SK-N-SH treated with all-trans-retinoic acid at 6 μM for 48 hours (cell line): ENCODE measurements around the gene IL20RB.

Experiments
- ATAC-seq: fragments of 200-7000 bp; cut with Tn5 transposase; 3 replicates; pipeline ENCODE4 v1.9.1; 2020; ENCODE audit warnings: mild to moderate bottlenecking, moderate library complexity
- ARNTL ChIP-seq: fragments of 450-650 bp; formaldehyde crosslinking; IDR thresholded peaks from 2 replicates; pipeline ENCODE4 v1.5.0; 2020; ENCODE audit warnings: low read depth, mild to moderate bottlenecking, moderate library complexity, borderline replicate concordance
- BACH2 ChIP-seq: fragments of 250-450 bp; sonication (Bioruptor Pico); IDR thresholded peaks from 2 replicates; pipeline ENCODE4 v1.9.0; 2021; ENCODE audit warnings: mild to moderate bottlenecking, borderline replicate concordance
- CSDC2 ChIP-seq: fragments of 250-450 bp; sonication (Bioruptor Pico); IDR thresholded peaks from 2 replicates; pipeline ENCODE4 v1.5.0; 2020; ENCODE audit warnings: mild to moderate bottlenecking, moderate library complexity
- ESRRG ChIP-seq: fragments of 250-450 bp; sonication (Bioruptor Pico); IDR thresholded peaks from 2 replicates; pipeline ENCODE4 v1.6.1; 2021; ENCODE audit warnings: mild to moderate bottlenecking
- GLIS3 ChIP-seq: fragments of 250-450 bp; sonication (Bioruptor Pico); IDR thresholded peaks from 2 replicates; pipeline ENCODE4 v1.5.0; 2020; ENCODE audit warnings: mild to moderate bottlenecking, moderate library complexity
- ISL1 ChIP-seq: fragments of 250-450 bp; sonication (Bioruptor Pico); IDR thresholded peaks from 2 replicates; pipeline ENCODE4 v2.1.2; 2022; ENCODE audit warnings: mild to moderate bottlenecking, moderate library complexity
- OSR1 ChIP-seq: fragments of 250-450 bp; sonication (Bioruptor Pico); IDR thresholded peaks from 2 replicates; pipeline ENCODE4 v1.8.0; 2022; ENCODE audit warnings: moderate library complexity, mild to moderate bottlenecking, inconsistent platforms
- PPARA ChIP-seq: fragments of 250-450 bp; sonication (Bioruptor Pico); IDR thresholded peaks from 2 replicates; pipeline ENCODE4 v1.5.0; 2020; ENCODE audit warnings: mild to moderate bottlenecking, borderline replicate concordance
- RARB ChIP-seq: fragments of 250-450 bp; sonication (Bioruptor Pico); IDR thresholded peaks from 2 replicates; pipeline ENCODE4 v1.8.0; 2021; ENCODE audit warnings: mild to moderate bottlenecking, moderate library complexity
- TCF4 ChIP-seq: fragments of 250-450 bp; sonication (Bioruptor Pico); IDR thresholded peaks from 2 replicates; pipeline ENCODE4 v1.8.0; 2021; ENCODE audit warnings: mild to moderate bottlenecking, moderate library complexity, borderline replicate concordance
- TOX ChIP-seq: fragments of 250-450 bp; sonication (Bioruptor Pico); IDR thresholded peaks from 2 replicates; pipeline ENCODE4 v1.8.0; 2021; ENCODE audit warnings: mild to moderate bottlenecking, moderate library complexity, borderline replicate concordance
- ZC3H10 ChIP-seq: fragments of 250-450 bp; sonication (Bioruptor Pico); IDR thresholded peaks from 2 replicates; pipeline ENCODE4 v1.5.1; 2021; ENCODE audit warnings: mild to moderate bottlenecking, moderate library complexity
- ZFP3 ChIP-seq: fragments of 250-450 bp; sonication (Bioruptor Pico); IDR thresholded peaks from 2 replicates; pipeline ENCODE4 v1.5.0; 2020; ENCODE audit warnings: mild to moderate bottlenecking, moderate library complexity
- ZFP30 ChIP-seq: fragments of 450-650 bp; formaldehyde crosslinking; IDR thresholded peaks from 2 replicates; pipeline ENCODE4 v1.5.0; 2022; ENCODE audit warnings: mild to moderate bottlenecking, moderate library complexity
- ZNF70 ChIP-seq: fragments of 450-650 bp; formaldehyde crosslinking; IDR thresholded peaks from 2 replicates; pipeline ENCODE4 v1.5.0; 2020; ENCODE audit warnings: mild to moderate bottlenecking, moderate library complexity
- ZNF8 ChIP-seq: fragments of 450-650 bp; formaldehyde crosslinking; IDR thresholded peaks from 2 replicates; pipeline ENCODE4 v1.5.0; 2020; ENCODE audit warnings: mild to moderate bottlenecking, moderate library complexity
- TF ChIP-seq, protein P1 (sequence below): fragments of 250-450 bp; sonication (Bioruptor Pico); IDR thresholded peaks from 2 replicates; pipeline ENCODE4 v1.5.1; 2021; ENCODE audit warnings: mild to moderate bottlenecking, moderate library complexity
- TF ChIP-seq, protein P2 (sequence below): fragments of 250-450 bp; sonication (Bioruptor Pico); IDR thresholded peaks from 2 replicates; pipeline ENCODE4 v1.5.1; 2020; ENCODE audit warnings: low read depth, mild to moderate bottlenecking, moderate library complexity
- TF ChIP-seq, protein P3 (sequence below): fragments of 250-450 bp; sonication (Bioruptor Pico); IDR thresholded peaks from 2 replicates; pipeline ENCODE4 v1.5.0; 2020; ENCODE audit warnings: mild to moderate bottlenecking, moderate library complexity
- TF ChIP-seq, protein P4 (sequence below): fragments of 250-450 bp; sonication (Bioruptor Pico); IDR thresholded peaks from 2 replicates; pipeline ENCODE4 v1.8.0; 2020; ENCODE audit warnings: mild to moderate bottlenecking, moderate library complexity, borderline replicate concordance
- TF ChIP-seq, protein P5 (sequence below): fragments of 250-450 bp; sonication (Bioruptor Pico); IDR thresholded peaks from 2 replicates; pipeline ENCODE4 v1.8.0; 2021; ENCODE audit warnings: low read depth, mild to moderate bottlenecking, moderate library complexity, borderline replicate concordance

The IL20RB gene

DNA sequence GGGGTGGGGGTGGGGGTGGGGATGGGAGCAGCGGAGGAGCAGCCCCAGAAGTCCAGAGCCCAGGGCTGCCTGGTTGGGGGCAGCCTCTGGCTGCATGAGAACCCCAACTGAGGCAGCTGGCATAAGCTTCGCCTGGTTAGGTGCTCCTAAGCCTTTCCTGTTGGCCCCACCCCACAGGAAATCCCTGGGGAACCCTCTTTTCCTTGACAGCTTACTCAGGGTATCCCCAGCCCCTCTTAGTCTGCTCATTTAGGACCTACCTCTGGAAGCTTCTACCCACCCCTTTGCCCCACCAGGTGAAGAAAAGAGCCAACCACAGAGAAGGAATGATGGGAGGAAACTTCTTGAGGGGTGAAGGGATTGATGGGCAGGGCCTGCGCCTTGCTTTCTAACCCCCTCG, 53.4 kb downstream of the IL20RB start:
- no peak for TF ChIP-seq RARB (CRISPR knock-in tag)
- TF ChIP-seq ZC3H10 (CRISPR knock-in tag), result no peak
- TF ChIP-seq ZNF8, result no peak
- TF ChIP-seq TCF4 (CRISPR knock-in tag), result no peak
- TF ChIP-seq, protein P1, sequence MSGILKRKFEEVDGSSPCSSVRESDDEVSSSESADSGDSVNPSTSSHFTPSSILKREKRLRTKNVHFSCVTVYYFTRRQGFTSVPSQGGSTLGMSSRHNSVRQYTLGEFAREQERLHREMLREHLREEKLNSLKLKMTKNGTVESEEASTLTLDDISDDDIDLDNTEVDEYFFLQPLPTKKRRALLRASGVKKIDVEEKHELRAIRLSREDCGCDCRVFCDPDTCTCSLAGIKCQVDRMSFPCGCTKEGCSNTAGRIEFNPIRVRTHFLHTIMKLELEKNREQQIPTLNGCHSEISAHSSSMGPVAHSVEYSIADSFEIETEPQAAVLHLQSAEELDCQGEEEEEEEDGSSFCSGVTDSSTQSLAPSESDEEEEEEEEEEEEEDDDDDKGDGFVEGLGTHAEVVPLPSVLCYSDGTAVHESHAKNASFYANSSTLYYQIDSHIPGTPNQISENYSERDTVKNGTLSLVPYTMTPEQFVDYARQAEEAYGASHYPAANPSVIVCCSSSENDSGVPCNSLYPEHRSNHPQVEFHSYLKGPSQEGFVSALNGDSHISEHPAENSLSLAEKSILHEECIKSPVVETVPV (CRISPR knock-in tag), result no peak
- TF ChIP-seq, protein P2, sequence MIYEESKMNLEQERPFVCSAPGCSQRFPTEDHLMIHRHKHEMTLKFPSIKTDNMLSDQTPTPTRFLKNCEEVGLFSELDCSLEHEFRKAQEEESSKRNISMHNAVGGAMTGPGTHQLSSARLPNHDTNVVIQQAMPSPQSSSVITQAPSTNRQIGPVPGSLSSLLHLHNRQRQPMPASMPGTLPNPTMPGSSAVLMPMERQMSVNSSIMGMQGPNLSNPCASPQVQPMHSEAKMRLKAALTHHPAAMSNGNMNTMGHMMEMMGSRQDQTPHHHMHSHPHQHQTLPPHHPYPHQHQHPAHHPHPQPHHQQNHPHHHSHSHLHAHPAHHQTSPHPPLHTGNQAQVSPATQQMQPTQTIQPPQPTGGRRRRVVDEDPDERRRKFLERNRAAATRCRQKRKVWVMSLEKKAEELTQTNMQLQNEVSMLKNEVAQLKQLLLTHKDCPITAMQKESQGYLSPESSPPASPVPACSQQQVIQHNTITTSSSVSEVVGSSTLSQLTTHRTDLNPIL (CRISPR knock-in tag), result no peak
- TF ChIP-seq, protein P3, sequence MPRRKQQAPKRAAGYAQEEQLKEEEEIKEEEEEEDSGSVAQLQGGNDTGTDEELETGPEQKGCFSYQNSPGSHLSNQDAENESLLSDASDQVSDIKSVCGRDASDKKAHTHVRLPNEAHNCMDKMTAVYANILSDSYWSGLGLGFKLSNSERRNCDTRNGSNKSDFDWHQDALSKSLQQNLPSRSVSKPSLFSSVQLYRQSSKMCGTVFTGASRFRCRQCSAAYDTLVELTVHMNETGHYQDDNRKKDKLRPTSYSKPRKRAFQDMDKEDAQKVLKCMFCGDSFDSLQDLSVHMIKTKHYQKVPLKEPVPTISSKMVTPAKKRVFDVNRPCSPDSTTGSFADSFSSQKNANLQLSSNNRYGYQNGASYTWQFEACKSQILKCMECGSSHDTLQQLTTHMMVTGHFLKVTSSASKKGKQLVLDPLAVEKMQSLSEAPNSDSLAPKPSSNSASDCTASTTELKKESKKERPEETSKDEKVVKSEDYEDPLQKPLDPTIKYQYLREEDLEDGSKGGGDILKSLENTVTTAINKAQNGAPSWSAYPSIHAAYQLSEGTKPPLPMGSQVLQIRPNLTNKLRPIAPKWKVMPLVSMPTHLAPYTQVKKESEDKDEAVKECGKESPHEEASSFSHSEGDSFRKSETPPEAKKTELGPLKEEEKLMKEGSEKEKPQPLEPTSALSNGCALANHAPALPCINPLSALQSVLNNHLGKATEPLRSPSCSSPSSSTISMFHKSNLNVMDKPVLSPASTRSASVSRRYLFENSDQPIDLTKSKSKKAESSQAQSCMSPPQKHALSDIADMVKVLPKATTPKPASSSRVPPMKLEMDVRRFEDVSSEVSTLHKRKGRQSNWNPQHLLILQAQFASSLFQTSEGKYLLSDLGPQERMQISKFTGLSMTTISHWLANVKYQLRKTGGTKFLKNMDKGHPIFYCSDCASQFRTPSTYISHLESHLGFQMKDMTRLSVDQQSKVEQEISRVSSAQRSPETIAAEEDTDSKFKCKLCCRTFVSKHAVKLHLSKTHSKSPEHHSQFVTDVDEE, result no peak
- TF ChIP-seq ZNF70 (CRISPR knock-in tag), result no peak
- TF ChIP-seq ARNTL (CRISPR knock-in tag), result no peak
- no peak for TF ChIP-seq OSR1 (CRISPR knock-in tag)
- TF ChIP-seq PPARA, result no peak
- TF ChIP-seq, protein P4, sequence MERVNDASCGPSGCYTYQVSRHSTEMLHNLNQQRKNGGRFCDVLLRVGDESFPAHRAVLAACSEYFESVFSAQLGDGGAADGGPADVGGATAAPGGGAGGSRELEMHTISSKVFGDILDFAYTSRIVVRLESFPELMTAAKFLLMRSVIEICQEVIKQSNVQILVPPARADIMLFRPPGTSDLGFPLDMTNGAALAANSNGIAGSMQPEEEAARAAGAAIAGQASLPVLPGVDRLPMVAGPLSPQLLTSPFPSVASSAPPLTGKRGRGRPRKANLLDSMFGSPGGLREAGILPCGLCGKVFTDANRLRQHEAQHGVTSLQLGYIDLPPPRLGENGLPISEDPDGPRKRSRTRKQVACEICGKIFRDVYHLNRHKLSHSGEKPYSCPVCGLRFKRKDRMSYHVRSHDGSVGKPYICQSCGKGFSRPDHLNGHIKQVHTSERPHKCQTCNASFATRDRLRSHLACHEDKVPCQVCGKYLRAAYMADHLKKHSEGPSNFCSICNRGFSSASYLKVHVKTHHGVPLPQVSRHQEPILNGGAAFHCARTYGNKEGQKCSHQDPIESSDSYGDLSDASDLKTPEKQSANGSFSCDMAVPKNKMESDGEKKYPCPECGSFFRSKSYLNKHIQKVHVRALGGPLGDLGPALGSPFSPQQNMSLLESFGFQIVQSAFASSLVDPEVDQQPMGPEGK (CRISPR knock-in tag), result no peak
- TF ChIP-seq, protein P5, sequence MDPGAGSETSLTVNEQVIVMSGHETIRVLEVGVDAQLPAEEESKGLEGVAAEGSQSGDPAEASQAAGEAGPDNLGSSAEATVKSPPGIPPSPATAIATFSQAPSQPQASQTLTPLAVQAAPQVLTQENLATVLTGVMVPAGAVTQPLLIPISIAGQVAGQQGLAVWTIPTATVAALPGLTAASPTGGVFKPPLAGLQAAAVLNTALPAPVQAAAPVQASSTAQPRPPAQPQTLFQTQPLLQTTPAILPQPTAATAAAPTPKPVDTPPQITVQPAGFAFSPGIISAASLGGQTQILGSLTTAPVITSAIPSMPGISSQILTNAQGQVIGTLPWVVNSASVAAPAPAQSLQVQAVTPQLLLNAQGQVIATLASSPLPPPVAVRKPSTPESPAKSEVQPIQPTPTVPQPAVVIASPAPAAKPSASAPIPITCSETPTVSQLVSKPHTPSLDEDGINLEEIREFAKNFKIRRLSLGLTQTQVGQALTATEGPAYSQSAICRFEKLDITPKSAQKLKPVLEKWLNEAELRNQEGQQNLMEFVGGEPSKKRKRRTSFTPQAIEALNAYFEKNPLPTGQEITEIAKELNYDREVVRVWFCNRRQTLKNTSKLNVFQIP (CRISPR knock-in tag), result no peak
- no peak for TF ChIP-seq ISL1 (CRISPR knock-in tag)
- no peak for TF ChIP-seq ZFP3 (CRISPR knock-in tag)
- TF ChIP-seq ZFP30 (CRISPR knock-in tag), result no peak
- no peak for TF ChIP-seq CSDC2
- no peak for TF ChIP-seq GLIS3 (CRISPR knock-in tag)
- no peak for ATAC-seq

DNA sequence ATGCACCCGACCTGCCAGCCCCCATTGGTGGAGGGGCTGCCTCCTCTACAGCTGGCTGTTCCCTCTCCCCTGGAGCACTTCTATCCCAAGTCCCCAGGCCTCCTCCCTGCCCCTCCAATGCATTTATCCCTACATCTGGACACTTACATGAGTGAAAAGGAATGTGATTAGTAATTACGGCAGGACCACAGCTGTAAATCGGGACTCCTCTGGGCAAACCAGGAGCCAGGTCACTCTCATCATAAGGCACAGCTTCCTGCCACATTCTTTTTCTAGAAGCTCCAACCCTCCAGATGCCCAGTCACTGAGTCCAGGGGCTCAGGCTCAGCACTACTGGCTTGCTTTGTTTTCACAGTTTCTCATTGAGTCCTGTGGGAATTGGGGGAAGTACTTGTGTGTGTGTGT, 54.3 kb downstream of the IL20RB start:
- no peak for ATAC-seq
- TF ChIP-seq RARB (CRISPR knock-in tag) (no peak), PPARA (no peak), BACH2 (CRISPR knock-in tag) (no peak), CSDC2 (no peak), ISL1 (CRISPR knock-in tag) (no peak), TCF4 (CRISPR knock-in tag) (no peak)

DNA sequence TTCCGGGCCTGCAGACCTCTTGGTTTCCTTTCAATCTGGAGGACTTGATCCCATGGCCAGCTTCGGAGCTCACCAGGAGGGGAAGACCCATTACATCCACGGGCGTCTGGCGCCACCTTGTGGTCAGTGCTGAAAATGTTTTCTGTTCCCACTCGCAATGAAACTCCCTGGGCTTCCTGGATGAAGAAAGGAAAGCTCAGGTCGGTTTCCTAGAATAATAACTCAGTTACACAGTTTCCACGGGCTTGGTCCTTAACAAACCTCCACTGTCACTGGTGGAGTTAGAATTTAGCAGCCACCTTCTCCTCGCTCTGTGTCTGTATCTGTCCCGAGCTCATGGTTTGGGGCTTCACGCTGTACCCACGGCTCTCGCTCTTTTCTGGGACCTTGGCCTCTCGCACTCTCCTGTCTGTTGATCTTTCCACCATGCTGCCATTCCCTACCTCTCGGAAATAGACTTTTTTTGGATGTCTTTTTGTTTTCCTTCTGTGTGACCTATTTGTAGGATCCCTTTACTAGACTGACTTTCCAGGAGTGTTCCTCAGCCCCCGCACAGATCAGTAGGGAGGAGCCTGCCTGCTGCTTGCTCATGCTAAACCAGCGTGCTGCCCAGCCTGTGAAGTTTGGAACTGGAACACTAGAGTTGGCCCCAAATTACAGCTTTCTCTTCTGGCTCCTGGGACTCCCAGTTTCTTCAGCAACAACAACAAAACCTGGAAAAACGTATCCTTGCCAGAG, 56.3 kb downstream of the IL20RB start:
- ATAC-seq, result peak; percentile 98
- TF ChIP-seq ISL1 (CRISPR knock-in tag) (no peak), ARNTL (CRISPR knock-in tag) (no peak), TOX (CRISPR knock-in tag) (no peak), OSR1 (CRISPR knock-in tag) (no peak), ZNF70 (CRISPR knock-in tag) (no peak), GLIS3 (CRISPR knock-in tag) (no peak), ESRRG (CRISPR knock-in tag) (no peak), BACH2 (CRISPR knock-in tag) (no peak)
- TF ChIP-seq, protein P1 (CRISPR knock-in tag), result no peak
- TF ChIP-seq, protein P4 (CRISPR knock-in tag), result no peak
- TF ChIP-seq, protein P3, result no peak
